GM19035 (cell line): ENCODE data around the gene CAMTA2.
"Not testable (repeated sequence)": the region's sequence is repeated elsewhere in the genome, so short reads cannot be mapped to it uniquely, and the experiment has no call there.

Experiments used
- ATAC-seq: cut with Tn5 transposase; IDR thresholded peaks from one replicate; pipeline ENCODE4 v1.9.1; 2021; ENCODE audit not compliant: unreplicated experiment

The CAMTA2 gene

GRCh38 chr17:4934173-4934979 lies 53.1 kb downstream of the CAMTA2 start:
- ATAC-seq, result no peak

DNA sequence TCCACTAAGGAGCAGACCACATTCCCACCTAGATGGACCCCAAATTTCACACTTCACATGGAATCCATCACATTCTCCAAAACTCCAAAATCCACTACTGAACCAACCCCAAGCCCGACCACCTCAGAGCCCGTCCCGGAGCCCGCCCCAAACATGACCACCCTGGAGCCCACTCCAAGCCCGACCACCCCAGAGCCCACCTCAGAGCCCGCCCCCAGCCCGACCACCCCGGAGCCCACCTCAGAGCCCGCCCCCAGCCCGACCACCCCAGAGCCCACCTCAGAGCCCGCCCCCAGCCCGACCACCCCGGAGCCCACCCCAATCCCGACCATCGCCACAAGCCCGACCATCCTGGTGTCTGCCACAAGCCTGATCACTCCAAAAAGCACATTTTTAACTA lies 53.8 kb downstream of the CAMTA2 start:
- no peak for ATAC-seq

- ATAC-seq, result no peak
These were observed 54.7 kb downstream of the CAMTA2 start for GRCh38 chr17:4932756-4933155.

- no peak for ATAC-seq
These were observed 55.5 kb downstream of the CAMTA2 start, which contains the start of gene GP1BA for GRCh38 chr17:4931963-4932362. Gene GP1BA, plus strand, starts transcription at chr17:4932277. Its CDS starts 328 bp downstream, at chr17:4932605.

GRCh38 chr17:4928881-4929280 lies 58.6 kb downstream of the CAMTA2 start:
- no peak for ATAC-seq

DNA sequence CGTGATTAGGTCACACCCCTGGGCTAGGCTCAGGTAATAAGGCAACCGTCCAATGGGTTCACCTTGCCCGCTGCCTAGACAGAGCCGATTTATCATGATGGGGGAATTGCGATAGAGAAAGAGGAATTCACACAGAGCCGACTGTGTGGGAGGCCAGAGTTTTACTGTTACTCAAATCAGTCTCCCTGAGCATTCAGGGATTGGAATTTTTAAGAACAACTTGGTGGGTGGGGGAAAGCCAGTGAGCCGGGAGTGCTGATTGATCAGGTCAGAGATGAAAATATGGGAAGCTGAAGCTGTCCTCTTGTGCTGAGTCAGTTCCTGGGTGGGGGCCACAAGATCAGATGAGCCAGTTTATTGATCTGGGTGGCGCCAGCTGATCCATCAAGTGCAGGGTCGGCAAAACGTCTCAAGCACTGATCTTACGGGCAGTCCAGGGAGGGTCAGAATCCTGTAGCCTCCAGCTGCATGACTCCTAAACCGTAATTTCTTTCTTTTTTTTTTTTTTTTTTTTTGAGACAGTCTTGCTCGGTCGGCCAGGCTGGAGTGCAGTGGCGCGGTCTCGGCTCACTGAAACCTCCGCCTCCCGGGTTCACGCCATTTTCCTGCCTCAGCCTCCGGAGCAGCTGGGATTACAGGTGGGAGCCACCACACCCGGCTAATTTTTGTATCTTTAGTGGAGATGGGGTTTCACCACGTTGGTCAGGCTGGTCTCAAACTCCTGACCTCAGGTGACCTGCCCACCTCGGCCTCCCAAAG lies 60.7 kb downstream of the CAMTA2 start:
- ATAC-seq, result not testable (repeated sequence)

- no peak for ATAC-seq
These were observed 66.2 kb downstream of the CAMTA2 start for GRCh38 chr17:4921320-4921719.

DNA sequence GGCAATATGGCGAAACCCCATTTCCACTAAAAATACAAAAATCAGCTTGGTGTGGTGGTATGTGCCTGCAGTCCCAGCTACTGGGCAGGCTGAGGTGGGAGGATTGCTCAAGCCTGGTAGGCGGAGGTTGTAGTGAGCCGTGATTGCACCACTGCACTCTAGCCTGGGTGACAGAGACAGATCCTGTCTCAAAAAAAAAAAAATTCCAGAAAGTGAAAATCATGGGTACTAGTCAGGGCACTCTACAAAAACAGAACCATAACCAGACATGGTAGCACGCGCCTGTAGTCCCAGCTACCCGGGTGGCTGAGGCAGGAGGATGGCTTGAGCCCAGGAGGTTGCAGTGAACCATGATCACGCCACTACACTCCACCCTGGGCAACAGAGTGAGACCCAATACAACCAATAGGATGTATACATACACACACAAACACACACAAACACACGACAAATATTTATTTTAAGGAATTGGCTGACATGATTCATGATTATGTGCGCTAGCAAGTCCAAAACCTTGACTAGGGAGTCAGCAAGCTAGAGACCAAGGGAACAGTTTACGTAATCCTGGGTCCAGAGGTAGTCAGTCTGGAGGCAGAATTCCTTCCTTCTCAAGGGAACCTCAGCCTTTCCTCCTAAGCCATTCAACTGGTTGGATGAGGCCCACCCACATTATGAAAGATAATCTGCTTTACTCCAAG lies 67.0 kb downstream of the CAMTA2 start:
- ATAC-seq, result no peak

DNA sequence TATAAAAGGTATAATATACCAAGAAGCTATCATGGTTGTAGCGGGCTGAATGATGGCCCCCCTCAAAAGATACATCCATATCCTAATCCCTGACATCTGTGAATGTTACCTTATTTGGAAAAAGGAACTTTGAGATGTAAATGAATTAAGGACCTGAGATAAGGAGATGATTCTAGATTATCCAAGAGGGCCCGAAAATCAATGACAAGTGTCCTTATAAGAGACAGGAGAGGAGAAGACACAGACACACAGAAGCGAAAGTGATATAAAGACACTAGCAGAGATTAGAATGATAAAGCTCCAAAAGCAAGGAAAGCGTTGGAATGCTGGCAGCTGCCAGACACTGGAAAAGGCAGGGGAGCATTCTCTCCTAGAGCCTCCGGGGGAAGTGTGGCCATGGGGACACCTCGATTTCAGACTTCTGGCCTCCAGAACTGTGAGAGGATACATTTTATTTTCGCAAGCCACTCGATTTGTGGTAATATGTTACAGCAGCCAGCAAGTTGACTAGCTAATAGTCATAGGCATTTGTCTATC lies 67.9 kb downstream of the CAMTA2 start:
- ATAC-seq, result no peak
